Measurements from ENCODE around the gene UQCRH.

UQCRH gene

DNA sequence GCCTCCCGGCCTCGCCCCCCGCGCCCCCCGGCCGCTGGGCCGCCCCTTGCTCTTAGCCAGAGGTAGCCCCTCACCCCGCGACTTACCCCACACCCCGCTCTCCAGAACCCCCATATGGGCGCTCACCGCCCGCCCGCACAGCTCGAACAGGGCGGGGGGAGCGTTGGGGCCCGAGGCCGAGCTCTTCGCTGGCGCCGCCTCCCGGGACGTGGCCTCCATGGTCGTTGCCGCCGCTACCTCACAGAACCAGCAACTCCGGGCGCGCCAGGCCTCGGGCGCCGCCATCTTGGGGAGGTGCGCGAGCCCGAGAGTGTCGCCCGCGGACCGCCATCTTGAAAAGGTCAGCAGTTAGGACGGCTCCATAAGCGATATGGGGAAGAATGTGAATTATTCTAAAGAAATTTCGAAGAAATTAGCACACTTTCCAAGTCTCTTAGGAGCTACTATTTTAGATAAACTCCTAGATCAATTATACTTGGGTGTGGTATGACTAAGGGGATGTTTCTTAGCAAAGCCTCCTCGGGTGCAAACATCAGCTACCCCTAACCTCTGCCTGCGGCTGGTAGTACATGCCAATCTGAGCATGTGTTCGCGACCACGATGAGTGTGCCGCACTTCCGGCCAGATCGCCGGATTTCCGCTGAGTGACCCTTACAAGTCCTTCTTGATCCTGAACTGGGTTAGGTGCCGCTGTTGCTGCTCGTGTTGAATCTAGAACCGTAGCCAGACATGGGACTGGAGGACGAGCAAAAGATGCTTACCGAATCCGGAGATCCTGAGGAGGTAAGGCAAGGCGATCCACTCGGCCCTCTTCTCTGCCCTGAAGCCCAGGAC is at the start of gene UQCRH, which contains the start of gene LRRC41:
UQCRH (plus strand) TSS at position 661 of the 834 bp plus-strand sequence; CDS start at position 730, 69 bp downstream.
LRRC41 (minus strand) TSS at position 579 of the 834 bp plus-strand sequence; CDS start at position 285, 294 bp downstream.
- peak; percentile 97 for DNase-seq

DNA sequence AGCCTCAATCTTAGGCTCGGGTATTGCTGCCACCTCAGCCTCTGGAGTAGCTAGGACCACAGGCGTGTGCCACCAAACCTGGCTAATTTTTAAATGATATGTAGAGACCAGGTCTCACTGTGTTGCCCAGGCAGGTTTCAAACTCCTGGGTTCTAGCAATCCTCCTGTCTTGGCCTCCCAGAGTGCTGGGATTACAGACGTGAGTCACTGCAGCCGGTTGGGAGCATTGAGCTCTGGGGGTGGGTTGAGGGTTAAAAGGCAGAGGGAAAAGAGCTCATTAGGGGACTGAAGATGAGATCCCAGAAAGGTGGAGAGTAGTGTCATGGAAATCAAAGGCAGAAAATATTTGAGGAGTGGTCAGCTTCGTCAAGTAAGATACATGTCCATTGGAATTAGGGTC is 48.8 kb upstream of the UQCRH start:
- no peak for DNase-seq

DNA sequence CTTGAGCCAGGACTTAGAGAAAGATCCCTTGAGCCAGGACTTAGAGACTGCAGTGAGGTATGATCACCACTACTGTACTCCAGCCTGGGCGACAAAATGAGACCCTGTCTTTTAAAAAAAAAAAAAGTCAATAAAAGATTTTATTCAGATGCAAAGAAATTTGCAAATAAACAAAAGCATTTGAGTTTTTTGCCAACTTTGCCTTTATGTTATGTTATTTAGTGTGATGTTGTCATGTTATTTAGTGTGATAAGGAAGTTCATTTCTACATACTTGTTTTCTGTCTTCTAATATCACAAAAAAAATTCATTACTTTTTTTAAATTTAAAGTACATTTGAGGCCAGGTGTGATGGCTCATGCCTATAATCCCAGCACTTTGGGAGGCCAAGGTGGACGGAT is 47.0 kb upstream of the UQCRH start:
- DNase-seq: no peak

DNA sequence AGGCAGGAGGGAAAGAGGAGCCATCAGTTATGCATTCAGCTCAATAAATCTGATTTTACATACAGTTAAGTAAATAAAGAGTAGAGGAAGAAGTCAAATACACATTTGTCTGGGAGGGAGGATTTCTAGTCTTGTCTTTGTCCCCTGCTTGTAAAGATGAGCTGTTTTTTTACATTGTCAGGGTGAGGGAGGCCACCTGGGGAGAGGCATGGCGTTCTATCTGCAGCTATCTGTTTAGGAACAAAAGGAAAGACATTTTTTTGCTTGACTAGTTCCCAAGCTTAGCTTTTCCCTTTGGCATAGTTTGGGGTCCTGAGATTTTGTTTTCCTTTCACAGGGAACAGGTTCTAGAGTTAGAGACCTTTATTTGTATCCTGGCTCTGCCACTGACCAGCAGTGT is 41.0 kb upstream of the UQCRH start:
- DNase-seq: no peak

DNA sequence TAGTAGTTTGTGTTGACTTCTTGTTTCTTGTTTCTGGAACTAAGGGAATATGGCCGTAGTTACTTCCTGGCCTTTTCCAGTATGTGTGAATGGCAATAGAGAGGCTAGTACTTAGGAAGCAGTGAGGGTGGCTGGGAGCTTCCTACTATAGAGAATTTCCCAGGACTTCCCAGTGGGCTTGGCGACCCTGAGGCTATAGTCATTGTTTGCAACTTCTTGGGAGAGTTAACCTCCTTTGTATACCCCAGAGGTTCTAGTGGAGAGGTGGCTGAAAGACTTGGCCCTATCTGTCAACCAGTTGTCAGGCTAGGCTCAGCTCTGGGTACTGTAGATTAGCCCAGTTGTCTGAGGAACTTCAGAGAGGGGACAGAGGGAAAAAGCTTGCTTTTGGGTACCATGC is 40.4 kb upstream of the UQCRH start:
- DNase-seq: no peak

DNA sequence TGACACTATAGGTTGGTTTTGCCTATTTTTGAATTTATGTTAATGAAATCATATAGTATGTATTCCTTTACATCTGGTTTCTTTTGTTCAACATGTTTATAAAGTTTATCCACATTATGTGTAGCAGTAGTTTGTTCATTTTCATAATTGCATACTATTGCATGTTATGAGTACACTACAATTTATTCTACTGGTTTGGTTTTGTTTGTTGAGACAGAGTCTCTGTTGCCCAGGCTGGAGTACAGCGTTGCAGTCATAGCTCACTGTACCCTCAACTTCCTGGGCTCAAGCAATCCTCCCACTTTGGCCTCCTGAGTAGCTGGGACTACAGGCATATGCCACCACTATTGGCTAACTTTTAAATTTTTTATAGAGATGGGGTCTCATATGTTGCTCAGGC is 34.9 kb upstream of the UQCRH start:
- no peak for DNase-seq

DNA sequence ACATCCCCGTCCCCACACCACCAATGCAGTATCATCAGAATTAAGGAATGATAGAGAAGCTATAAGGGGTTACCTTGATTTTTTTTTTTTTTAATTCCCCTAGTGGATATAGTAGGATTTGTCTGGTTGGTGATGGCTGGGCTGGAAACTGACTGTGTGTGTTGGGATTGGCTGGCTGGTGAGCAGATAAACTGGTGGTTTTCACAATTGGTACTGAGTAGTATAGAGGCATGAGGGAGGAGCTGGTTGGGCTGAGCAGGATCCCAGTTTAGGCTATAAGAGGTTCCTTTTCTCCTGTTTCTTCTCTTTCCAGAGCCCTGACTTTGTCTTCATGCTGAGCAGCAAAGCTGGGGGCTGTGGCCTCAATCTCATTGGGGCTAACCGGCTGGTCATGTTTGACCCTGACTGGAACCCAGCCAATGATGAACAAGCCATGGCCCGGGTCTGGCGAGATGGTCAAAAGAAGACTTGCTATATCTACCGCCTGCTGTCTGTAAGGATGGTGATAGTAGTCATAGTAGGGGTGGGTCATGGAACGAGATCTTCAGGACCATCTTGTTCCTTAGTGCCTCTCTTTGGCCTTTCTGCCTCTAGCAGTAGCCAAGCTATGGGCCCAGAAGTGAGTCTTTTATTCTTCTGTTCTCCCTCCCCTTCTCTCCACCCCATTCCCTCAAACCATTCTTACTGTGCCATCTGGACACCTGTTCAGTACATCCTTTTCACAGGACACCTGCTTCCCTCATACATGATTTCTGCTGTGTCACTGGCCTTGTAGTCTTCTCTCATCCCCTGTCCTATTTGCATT is 29.1 kb upstream of the UQCRH start:
- no peak for DNase-seq

DNA sequence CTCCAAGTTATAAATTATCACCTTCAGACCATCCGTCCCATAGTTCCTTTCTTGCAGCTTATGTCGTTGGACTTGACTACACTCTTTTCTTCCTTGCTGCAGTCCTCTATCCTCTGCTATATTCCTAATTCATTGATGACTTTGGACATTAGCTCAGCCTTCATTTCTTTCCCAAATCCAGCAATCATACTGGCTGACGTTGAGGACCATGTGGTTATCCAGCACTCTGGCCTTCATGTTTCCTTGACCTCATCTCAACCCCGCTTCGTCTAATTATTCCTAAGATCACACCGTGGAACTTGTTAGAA is 28.5 kb upstream of the UQCRH start:
- no peak for DNase-seq

DNA sequence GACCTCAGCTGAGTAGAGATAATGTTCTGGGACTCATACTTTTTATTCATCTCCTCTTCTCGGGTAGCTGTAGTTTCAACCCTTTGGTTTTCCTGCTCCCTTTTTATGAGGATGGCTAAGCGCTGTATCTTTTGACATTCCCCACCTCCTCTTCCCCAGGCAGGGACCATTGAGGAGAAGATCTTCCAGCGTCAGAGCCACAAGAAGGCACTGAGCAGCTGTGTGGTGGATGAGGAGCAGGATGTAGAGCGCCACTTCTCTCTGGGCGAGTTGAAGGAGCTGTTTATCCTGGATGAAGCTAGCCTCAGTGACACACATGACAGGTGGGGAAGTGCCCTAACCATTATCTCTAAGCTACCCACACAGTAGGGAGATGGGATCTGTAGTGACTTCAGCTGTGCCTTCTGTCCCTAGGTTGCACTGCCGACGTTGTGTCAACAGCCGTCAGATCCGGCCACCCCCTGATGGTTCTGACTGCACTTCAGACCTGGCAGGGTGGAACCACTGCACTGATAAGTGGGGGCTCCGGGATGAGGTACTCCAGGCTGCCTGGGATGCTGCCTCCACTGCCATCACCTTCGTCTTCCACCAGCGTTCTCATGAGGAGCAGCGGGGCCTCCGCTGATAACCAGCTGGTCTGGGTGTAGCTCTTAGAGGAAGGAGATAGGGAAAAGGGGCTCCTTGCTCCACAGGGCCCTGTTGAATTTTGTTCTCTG is 25.7 kb upstream of the UQCRH start:
- DNase-seq: no peak

DNA sequence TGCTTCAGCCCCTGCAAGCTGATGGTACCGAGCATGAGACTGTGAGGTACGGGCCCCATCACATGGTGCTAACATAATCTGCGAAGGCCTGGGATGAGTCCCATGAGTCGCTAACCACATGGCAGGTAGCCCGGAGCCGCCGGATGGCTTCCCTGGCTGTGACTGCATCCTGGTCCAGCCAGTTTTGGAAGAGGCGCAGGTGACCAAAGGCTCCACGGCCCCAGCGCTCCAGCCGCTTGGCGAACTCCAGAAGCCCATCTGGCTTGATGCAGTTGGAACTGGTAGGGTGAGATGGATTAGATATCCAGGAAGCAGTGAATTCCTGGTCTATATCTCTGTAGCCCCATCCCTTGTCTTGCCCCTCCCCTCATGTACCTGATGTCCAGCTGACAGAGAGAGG is 24.7 kb upstream of the UQCRH start:
- no peak for DNase-seq

DNA sequence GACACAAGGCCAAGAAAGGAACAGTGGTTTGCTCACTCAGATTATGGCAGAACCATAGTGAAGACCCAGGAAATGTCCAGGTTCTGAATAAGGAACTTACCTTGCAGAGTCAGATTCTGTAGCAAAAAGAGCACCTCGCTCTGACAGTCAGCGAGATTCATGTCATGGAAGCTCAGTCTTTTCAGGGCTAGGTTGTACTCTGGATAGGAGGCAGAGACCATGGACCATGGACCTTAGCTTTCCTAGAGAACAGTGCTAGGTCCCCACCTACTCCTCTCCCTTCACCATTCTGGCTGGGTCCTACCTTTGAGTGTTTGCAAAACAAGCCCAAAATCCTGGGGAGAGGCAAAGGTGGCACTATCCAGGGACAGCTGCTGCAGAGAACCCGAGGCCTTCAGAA is 23.4 kb upstream of the UQCRH start:
- no peak for DNase-seq

DNA sequence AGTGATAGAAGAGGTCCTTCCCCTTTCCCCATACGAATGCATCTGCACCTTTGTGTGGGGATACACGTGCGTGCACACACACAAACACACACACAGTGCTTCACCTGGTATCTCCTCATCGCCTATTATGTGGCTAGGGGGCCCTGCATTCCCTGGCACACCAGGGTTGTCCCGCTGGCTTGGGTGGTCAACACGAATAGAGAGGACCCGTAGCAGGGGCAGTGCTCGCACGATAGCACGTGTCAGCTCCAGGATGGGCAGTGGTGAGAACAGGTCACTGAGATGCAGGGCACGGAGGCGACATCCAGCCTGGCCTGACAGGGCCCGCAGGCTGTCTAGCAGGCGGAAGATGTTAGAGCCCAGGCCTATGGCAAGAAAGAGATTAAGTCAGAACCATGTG is 22.5 kb upstream of the UQCRH start:
- DNase-seq: no peak

DNA sequence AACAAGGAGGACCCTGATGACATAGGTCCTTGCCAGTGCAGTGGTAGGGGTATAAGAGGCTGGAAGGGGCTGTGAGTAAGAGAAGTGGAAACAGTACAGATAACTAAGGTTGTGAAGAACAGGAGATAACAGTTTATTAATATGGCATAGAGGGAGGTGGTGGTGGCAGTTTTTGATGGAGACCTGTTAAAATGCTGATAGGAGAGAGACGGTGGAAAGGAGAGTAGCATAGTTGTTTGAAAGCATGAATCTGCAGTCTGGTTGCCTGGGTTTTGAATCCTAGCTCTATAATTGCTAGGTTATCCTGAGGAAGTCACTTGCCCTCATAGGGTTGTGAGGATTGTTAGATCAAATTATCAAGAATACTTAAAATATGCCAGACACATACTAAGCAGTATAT is 19.4 kb upstream of the UQCRH start:
- DNase-seq: no peak

DNA sequence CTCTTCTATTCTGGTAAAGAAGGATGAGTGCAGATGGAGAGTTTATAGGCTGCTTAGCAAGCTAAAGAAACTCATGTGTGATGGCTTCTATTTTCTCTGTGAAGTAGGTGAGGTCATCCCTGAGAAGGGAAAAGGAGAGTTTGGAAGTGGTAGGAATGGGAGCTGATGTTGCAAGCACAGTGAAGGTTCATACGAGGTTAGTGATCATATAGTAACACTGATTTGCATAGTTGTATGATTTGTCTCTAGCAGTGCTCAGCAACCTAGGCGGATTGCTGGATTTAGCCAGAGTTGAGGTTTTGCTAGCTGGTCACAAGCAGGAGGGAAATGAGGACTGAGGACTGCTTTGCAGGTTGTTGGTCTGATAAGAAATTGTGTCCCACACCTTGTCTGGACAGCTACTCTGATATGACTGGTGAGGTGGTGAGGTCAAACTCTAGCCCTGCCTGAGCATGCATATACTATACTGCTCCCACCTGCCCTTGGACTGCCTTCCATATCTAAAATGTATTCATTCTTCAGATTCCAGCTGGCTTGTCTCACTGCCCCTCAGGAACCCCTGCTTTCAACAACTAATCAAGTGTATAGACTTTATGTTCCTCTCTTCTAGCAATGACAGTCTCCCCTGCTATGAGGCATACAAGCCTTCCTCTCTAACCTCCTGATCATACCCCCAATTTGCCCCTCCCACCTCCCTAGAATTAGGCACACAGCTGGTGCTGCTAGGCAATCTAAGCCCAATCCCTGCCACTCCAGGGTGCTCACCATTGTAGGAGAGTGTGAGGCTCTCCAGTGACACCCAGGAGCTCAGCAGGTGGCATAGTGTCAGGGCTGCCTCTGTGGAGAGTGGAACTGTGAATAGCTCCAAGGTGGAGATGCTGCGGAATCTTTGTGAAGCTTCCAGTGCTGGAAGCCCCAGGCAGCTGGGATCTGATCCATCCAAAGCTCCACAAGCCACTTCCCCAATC is 18.6 kb upstream of the UQCRH start:
- DNase-seq: no peak

DNA sequence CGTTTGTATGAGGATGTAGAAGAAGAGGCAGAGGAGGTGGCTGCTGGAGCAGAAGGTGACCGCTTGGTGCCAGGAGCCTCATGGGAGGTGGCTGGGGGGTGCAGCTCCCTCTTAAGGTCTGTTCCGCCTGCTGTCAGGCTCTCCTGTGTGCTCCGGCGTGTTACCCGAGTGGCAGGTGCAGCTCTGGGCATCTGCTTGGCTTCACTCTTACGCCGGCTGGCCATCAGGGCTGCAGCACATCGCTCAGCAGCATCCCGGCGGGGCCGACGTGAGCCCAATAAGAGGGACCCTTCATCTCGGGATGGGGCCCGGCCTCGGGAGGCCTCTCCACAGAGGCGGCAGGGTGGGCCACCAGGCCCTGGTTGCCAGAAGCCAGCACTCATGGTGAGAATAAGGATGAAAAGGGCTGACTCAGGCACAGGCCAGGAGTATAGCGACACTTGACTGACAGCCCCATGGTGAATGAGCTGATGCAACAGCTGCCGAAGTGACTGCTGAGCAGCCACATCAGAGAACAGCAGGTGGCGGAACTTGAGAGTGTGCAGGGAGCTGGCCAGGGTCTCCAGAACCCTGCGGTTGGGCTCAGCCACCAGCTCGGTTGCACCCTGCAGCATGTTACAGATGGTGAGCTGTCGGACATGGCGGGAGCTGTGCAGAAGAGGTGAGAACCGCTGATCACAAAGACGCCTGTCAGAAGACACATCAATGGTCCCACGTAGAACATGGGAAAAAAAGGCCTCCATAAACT is 17.6 kb upstream of the UQCRH start:
- peak; percentile 58 to 61 for DNase-seq

DNA sequence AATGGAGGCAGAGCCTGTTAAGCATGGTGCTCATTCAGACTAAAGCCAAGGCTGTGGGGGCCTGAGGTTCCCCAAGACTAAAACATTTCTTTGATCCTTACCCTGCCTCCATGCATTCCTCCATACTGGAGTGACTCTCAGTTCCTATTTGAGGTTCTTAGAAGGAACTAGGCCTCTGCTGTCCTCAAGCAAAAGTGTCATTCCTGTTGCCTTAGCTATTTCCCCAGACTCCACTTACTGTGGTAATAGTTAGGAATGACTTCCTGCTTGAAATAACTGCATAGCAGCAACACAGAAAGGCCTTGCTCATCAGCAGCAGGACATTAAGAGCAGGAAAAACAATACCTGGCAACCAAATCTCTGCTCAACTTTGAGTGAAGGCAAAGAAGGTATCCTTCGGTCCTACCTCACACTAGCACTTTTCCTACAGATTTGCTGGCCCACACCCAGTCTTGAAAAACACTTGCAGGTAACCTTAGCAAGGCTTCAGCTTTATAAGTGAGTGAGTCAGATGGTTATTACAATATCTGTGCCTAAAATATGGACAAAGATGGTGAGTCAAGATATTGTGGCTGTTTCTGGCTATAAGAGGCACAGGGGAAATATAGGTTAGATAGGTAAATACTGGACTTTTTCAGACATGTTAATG is 14.9 kb upstream of the UQCRH start:
- DNase-seq: no peak

DNA sequence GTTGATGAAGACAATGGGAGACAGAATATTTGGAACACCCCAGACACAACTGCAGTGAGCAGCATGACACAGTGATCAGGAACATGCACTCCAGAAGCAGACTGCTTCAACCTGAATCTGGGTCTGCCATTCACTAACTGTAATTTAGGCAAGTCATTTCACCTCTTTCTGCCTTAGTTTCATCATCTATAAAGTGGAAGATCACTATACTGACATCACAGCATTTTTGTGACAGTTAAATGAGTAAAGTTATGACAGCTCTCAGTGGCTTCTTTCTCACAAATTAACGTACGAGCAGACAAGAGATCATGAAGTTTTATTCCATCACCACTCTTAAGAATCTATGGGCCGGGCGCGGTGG is 14.4 kb upstream of the UQCRH start:
- DNase-seq: no peak

DNA sequence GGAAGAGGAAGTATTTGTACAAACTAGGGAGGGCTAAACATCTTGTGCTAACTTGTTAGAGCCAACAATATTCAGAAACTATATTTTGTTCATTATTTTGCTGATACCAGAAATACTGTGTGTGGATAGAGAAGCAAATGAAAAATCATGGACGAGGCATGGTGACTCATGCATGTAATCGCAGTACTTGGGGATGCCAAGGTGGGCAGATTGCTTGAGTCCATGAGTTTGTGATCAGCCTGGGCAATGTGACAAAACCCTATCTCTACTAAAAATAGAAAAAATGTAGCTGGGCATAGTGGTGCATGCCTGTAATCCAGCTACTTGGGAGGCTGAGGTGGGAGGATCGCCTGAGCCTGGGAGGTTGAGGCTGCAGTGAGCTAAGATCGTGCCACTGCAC is 13.5 kb upstream of the UQCRH start:
- no peak for DNase-seq

DNA sequence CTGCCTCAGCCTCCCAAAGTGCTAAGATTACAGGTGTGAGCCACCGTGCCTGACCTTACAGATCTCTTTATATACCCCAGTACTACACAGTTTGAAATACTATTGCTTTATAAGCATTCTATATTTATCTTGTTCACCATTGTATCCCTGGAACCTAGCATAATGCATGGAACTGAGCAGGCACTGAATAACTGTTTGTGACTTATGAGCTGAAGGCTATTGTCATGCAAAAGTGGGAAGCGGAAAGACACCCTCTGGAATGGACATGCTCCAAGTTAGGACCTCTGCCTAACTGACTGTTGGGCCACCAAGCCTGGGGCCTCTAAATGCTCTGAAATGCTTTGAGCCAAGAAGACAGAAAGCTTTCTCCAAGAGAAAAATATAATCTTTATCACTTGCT is 8.2 kb upstream of the UQCRH start:
- no peak for DNase-seq

DNA sequence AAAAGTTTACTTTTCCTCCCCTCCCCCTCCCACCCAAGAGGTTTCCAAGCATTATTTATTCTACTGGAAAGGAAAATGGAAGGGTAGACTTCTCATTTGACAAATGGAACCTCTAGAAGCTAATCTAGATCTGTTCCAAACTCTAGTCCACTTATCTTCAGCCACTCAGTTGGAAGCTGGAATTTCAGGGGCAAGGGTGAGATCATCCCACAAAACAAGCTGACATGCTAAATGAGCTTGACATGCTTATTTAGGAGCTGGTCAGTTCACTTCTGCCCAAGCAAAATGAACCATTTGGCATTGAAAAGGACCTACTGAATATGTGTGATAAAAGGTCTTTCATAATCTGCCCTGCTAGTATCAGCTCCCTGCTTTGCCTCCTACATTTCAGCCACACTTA is 5.1 kb upstream of the UQCRH start:
- no peak for DNase-seq

All from activated T-cell treated with anti-CD3 and anti-CD28 coated beads, Interleukin-2, amount 50 U/mL, for 48 hours (primary cell).